Fibroblast of mammary gland (primary cell): Measurements from ENCODE around the gene STAU1.
"Not testable (repeated sequence)": the region's sequence is repeated elsewhere in the genome, so short reads cannot be mapped to it uniquely, and the experiment has no call there.

Experiments
- DNase-seq: peaks from one replicate; pipeline ENCODE4 v3.0.0-alpha.2; 2010; ENCODE audit warnings: low read depth
- H3K4me3 ChIP-seq: 2 replicates; pipeline ENCODE4 v1.5.1; 2011; ENCODE audit warnings: low read depth, mild to moderate bottlenecking, low read length, moderate library complexity; ENCODE audit not compliant: control insufficient read depth
- CTCF ChIP-seq: conservative IDR thresholded peaks from 2 replicates; pipeline ENCODE4 v1.5.1; 2011; ENCODE audit warnings: low read depth, low read length, inconsistent platforms; ENCODE audit not compliant: control insufficient read depth, insufficient read depth

STAU1 gene

GRCh38 chr20:49203746-49204145 lies 15.6 kb upstream of the STAU1 start:
- TF ChIP-seq CTCF, result no peak
- DNase-seq, result no peak
- H3K4me3 ChIP-seq, result no peak overlapping the region

GRCh38 chr20:49203011-49203410 lies 14.9 kb upstream of the STAU1 start:
- H3K4me3 ChIP-seq, result no peak overlapping the region
- no peak for TF ChIP-seq CTCF
- DNase-seq, result no peak

- H3K4me3 ChIP-seq, result no peak overlapping the region
- no peak for TF ChIP-seq CTCF
- no peak for DNase-seq
Observed at GRCh38 chr20:49199729-49200293, 11.7 kb upstream of the STAU1 start.

- peak; percentile 10 for DNase-seq
- not testable (repeated sequence) for H3K4me3 ChIP-seq
Observed at GRCh38 chr20:49192944-49193518, 4.9 kb upstream of the STAU1 start.

- no peak for DNase-seq
- peak overlapping the region; percentile 83 for H3K4me3 ChIP-seq
- no peak for TF ChIP-seq CTCF
Observed at GRCh38 chr20:49187330-49187850, 744 bp downstream of the STAU1 start.

GRCh38 chr20:49186535-49187329 lies 1.4 kb downstream of the STAU1 start:
- no peak for TF ChIP-seq CTCF
- peak overlapping the region; percentile 83 for H3K4me3 ChIP-seq
- peak; percentile 55 for DNase-seq
